H1 (cell line): ENCODE data around the gene BRPF3. TPM values are rescaled to one million over a fixed set of nuclear protein-coding genes. Genes with fewer than 3 reads are reported as not detected.
"Not testable (repeated sequence)": the region's sequence is repeated elsewhere in the genome, so short reads cannot be mapped to it uniquely, and the experiment has no call there.

Experiments
- CTCF ChIA-PET: fragments of 300-600 bp; sonication (Branson Sonifier 250); formaldehyde crosslinking; loops from one replicate; lab custom pipeline; 2021; ENCODE audit not compliant: partially characterized antibody; lab: Charles Lee
- POLR2A ChIA-PET: fragments of 300-600 bp; sonication (Branson Sonifier 250); formaldehyde crosslinking; loops from one replicate; lab custom pipeline; 2021; ENCODE audit warnings: inconsistent platforms; ENCODE audit not compliant: partially characterized antibody; lab: Charles Lee
- DNase-seq, 2 experiments: peaks; one replicate each; pipeline versions ENCODE4 v3.0.0 to v3.0.0-alpha.2; 2010 to 2022; ENCODE audit warnings: low spot score in 2 of 2, low read depth in 1 of 2, mixed read lengths in 1 of 2
- FAIRE-seq: peaks from 2 replicates; lab custom pipeline; 2011; peaks lifted over from hg19 to GRCh38; lab: Jason Lieb, UNC
- H2AFZ ChIP-seq: 2 replicates; pipeline ENCODE4 v1.8.1; 2012; ENCODE audit warnings: low read length, inconsistent platforms
- H2AK5ac ChIP-seq: 2 replicates; pipeline ENCODE4 v1.6.1; 2013; ENCODE audit warnings: low read depth, low read length
- H2BK120ac ChIP-seq: replicated peaks from 2 replicates; pipeline ENCODE3; 2013; ENCODE audit warnings: low read depth, low read length, inconsistent platforms
- H2BK12ac ChIP-seq: 2 replicates; pipeline ENCODE4 v1.6.1; 2013; ENCODE audit warnings: low read depth, low read length
- H2BK15ac ChIP-seq: 2 replicates; pipeline ENCODE4 v1.6.1; 2013; ENCODE audit warnings: low read length
- H2BK20ac ChIP-seq: 2 replicates; pipeline ENCODE4 v1.6.1; 2013; ENCODE audit warnings: low read length
- H2BK5ac ChIP-seq: 2 replicates; pipeline ENCODE4 v1.6.1; 2013; ENCODE audit warnings: low read depth, low read length
- H3K14ac ChIP-seq: 2 replicates; pipeline ENCODE4 v1.6.1; 2013; ENCODE audit warnings: inconsistent platforms; ENCODE audit not compliant: insufficient read length
- H3K18ac ChIP-seq: 2 replicates; pipeline ENCODE4 v1.6.1; 2013; ENCODE audit warnings: low read length; ENCODE audit errors: extremely low read depth
- H3K23ac ChIP-seq: 2 replicates; pipeline ENCODE4 v1.6.1; 2013; ENCODE audit warnings: inconsistent platforms; ENCODE audit not compliant: insufficient read length
- H3K23me2 ChIP-seq: 2 replicates; pipeline ENCODE4 v1.6.1; 2013; ENCODE audit warnings: low read depth, low read length
- H3K27ac ChIP-seq: 2 replicates; pipeline ENCODE4 v1.6.1; 2011; ENCODE audit warnings: low read depth, low read length, inconsistent platforms
- H3K27me3 ChIP-seq, 4 experiments: replicated peaks in 1 of 4; 1 replicate in 1 of 4; 2 replicates in 3 of 4; pipeline versions ENCODE4 v1.6.1 to v1.8.1; 2011 to 2013; ENCODE audit warnings: low read length in 3 of 4, mild to moderate bottlenecking in 3 of 4, inconsistent platforms in 2 of 4, mixed read lengths in 2 of 4, moderate library complexity in 1 of 4; ENCODE audit not compliant: control insufficient read depth in 3 of 4, insufficient read depth in 3 of 4; ENCODE audit errors: extremely low read depth in 1 of 4
- H3K36me3 ChIP-seq, 4 experiments: 2 replicates each; pipeline versions ENCODE4 v1.6.1 to v1.8.1; 2011 to 2013; ENCODE audit warnings: mild to moderate bottlenecking in 4 of 4, low read length in 3 of 4, moderate library complexity in 2 of 4, control low read depth in 1 of 4, inconsistent platforms in 1 of 4; ENCODE audit not compliant: insufficient read depth in 4 of 4, control insufficient read depth in 2 of 4
- H3K4ac ChIP-seq: replicated peaks from 2 replicates; pipeline ENCODE3; 2013; ENCODE audit warnings: low read length, low read depth, mixed read lengths, inconsistent platforms; ENCODE audit not compliant: insufficient read length
- H3K4me1 ChIP-seq, 4 experiments: replicated peaks in 1 of 4; 1 replicate in 1 of 4; 2 replicates in 3 of 4; pipeline versions ENCODE4 v1.6.1 to v1.8.1; 2011 to 2013; ENCODE audit warnings: low read length in 3 of 4, inconsistent platforms in 2 of 4, mixed read lengths in 1 of 4; ENCODE audit not compliant: insufficient read depth in 4 of 4, control insufficient read depth in 3 of 4
- H3K4me2 ChIP-seq, 2 experiments: 2 replicates each; pipeline versions ENCODE4 v1.6.1 to v1.8.1; 2011 to 2013; ENCODE audit warnings: low read depth in 2 of 2, low read length in 2 of 2, control low read depth in 1 of 2, inconsistent platforms in 1 of 2, mild to moderate bottlenecking in 1 of 2; ENCODE audit not compliant: insufficient read depth in 1 of 2
- H3K4me3 ChIP-seq, 4 experiments: fragments of 200-600, 300-600 bp in 1 of 4; sonication (generic), shearing (Covaris generic), sonication (Bioruptor Twin) in 1 of 4; 2 replicates each; pipeline versions ENCODE4 v1.5.1 to v1.8.1; 2011 to 2016; ENCODE audit warnings: low read length in 4 of 4, low read depth in 3 of 4, control low read depth in 2 of 4, inconsistent platforms in 2 of 4, mild to moderate bottlenecking in 2 of 4, mixed read lengths in 1 of 4, moderate library complexity in 1 of 4; ENCODE audit not compliant: insufficient read depth in 2 of 4; ENCODE audit errors: extremely low read depth in 1 of 4
- H3K56ac ChIP-seq: replicated peaks from 2 replicates; pipeline ENCODE3; 2013; ENCODE audit warnings: low read depth, mild to moderate bottlenecking, mixed read lengths, low read length, inconsistent platforms; ENCODE audit not compliant: insufficient read length
- H3K79me1 ChIP-seq: 2 replicates; pipeline ENCODE4 v1.6.1; 2013; ENCODE audit warnings: low read depth, low read length, control low read depth
- H3K79me2 ChIP-seq, 2 experiments: 2 replicates each; pipeline versions ENCODE4 v1.6.1 to v1.8.1; 2012 to 2013; ENCODE audit warnings: low read length in 2 of 2, mild to moderate bottlenecking in 2 of 2, inconsistent platforms in 1 of 2; ENCODE audit not compliant: insufficient read depth in 2 of 2, control insufficient read depth in 1 of 2
- H3K9ac ChIP-seq, 4 experiments: replicated peaks in 1 of 4; 1 replicate in 1 of 4; 2 replicates in 3 of 4; pipeline versions ENCODE4 v1.6.1 to v1.8.1; 2011 to 2013; ENCODE audit warnings: low read depth in 3 of 4, low read length in 3 of 4, control low read depth in 2 of 4, mild to moderate bottlenecking in 2 of 4, moderate library complexity in 2 of 4, inconsistent platforms in 1 of 4; ENCODE audit errors: extremely low read depth in 1 of 4
- H3K9me3 ChIP-seq, 2 experiments: 2 replicates each; pipeline versions ENCODE4 v1.6.1 to v1.8.1; 2012 to 2013; ENCODE audit warnings: mild to moderate bottlenecking in 2 of 2, moderate library complexity in 2 of 2, control low read depth in 1 of 2, inconsistent platforms in 1 of 2, low read depth in 1 of 2, low read length in 1 of 2, mixed read lengths in 1 of 2; ENCODE audit not compliant: insufficient read depth in 2 of 2
- H4K20me1 ChIP-seq, 2 experiments: replicated peaks in 1 of 2; 2 replicates each; pipeline versions ENCODE3 to v1.8.1; 2011 to 2013; ENCODE audit warnings: inconsistent platforms in 2 of 2, low read length in 2 of 2, mild to moderate bottlenecking in 1 of 2; ENCODE audit not compliant: insufficient read depth in 2 of 2, control insufficient read depth in 1 of 2
- H4K5ac ChIP-seq: 2 replicates; pipeline ENCODE4 v1.6.1; 2013; ENCODE audit warnings: low read length, low read depth, mixed read lengths, inconsistent platforms; ENCODE audit not compliant: insufficient read length
- H4K8ac ChIP-seq: 2 replicates; pipeline ENCODE4 v1.8.0; 2013; ENCODE audit warnings: mild to moderate bottlenecking, moderate library complexity, low read length, inconsistent platforms; ENCODE audit not compliant: insufficient read depth; ENCODE audit errors: extremely low read depth
- H4K91ac ChIP-seq: replicated peaks from 2 replicates; pipeline ENCODE3; 2013; ENCODE audit warnings: low read length, mixed read lengths, inconsistent platforms; ENCODE audit not compliant: insufficient read length
- WGBS, 2 experiments: shearing (Covaris generic) in 1 of 2; methylation state at CpG; one replicate each; pipeline versions ENCODE4 v1.1.6 to v1.1.7; 2013 to 2015; ENCODE audit warnings: low lambda C conversion rate in 2 of 2, mixed read lengths in 2 of 2, inconsistent platforms in 1 of 2, low coverage in 1 of 2, missing lambda C conversion rate in 1 of 2; ENCODE audit not compliant: insufficient replicate concordance in 2 of 2, insufficient coverage in 1 of 2, insufficient read length in 1 of 2; ENCODE audit errors: extremely low coverage in 1 of 2, missing lambda C conversion rate in 1 of 2; 5-methylcytosine and 5-hydroxymethylcytosine counted together
- polyA plus RNA-seq, 7 experiments: library from polyadenylated mRNA; depleted of rRNA in 3 of 7; stranded (reverse) in 5 of 7; unstranded in 2 of 7; fragments of >200 nt in 5 of 7; fragments of 200-250 nt in 2 of 7; gene quantifications; 1 replicate in 5 of 7; 2 replicates in 1 of 7; 4 replicates in 1 of 7; pipeline versions ENCODE4 v1.2.1 to v1.2.3, GENCODE V29; 2011 to 2013; ENCODE audit warnings: missing spikeins in 2 of 7, mixed read lengths in 2 of 7
- total RNA-seq: library from RNA; stranded (reverse); fragmentation: NEBNext Ultra II Directional; extraction: Animal tissue kit (Norgen Biotek cat#: 25700); gene quantifications from 2 replicates; pipeline ENCODE4 v1.2.1, GENCODE V29; 2021

Gene BRPF3
- total and polyA plus RNA-seq, 2 of the 8 experiments (the other 6 are each of a cell fraction or from before 2014, with no cell fraction given) = 26.0 to 37.5 TPM

- H3K4me3 ChIP-seq, H2BK120ac ChIP-seq: not testable (repeated sequence)
These were observed 22.0 kb downstream of the BRPF3 start for GRCh38 chr6:36218516-36218915.

More at GRCh38 chr6:36218516-36218915, 22.0 kb downstream of the BRPF3 start:
- not testable (repeated sequence) for H3K79me2 ChIP-seq, H2BK20ac ChIP-seq, H3K4me1 ChIP-seq, H3K14ac ChIP-seq, H3K23ac ChIP-seq, H4K91ac ChIP-seq, H3K9me3 ChIP-seq, H4K8ac ChIP-seq, H3K4ac ChIP-seq, DNase-seq, H3K79me1 ChIP-seq, H3K27me3 ChIP-seq, H2BK5ac ChIP-seq, H3K27ac ChIP-seq, H4K5ac ChIP-seq, H2BK12ac ChIP-seq, H3K4me2 ChIP-seq, H3K23me2 ChIP-seq, H3K56ac ChIP-seq, H2BK15ac ChIP-seq, FAIRE-seq, H3K18ac ChIP-seq, H3K9ac ChIP-seq, H2AK5ac ChIP-seq, H2AFZ ChIP-seq, H4K20me1 ChIP-seq
- H3K36me3 ChIP-seq = peaks cover 20 to 81% (median 61%) of the 10 kb centered on the region in 4 experiments
- ChIA-PET CTCF (interaction anchor here (1.4 kb wide), 1 partner anchor 11 kb away, joined by 3 read pairs; no protein-coding TSS in a partner anchor), POLR2A (interaction anchor here (0.6 to 2.2 kb wide), 4 partner anchors 9 to 498 kb away, joined by 3 to 5 read pairs (median 4); no protein-coding TSS in a partner anchor)
- 94% methylated on average over 9 of the region's 9 CpGs; no CpG with 5 or more reads in 1 of the 2 experiments for WGBS, 2 experiments
